Renal cortex interstitium (tissue), 11 donors: ENCODE measurements around the gene CARD19. TPM values are rescaled to one million over a fixed set of nuclear protein-coding genes. Genes with fewer than 3 reads are reported as not detected.

Experiments used
- DNase-seq, 11 donors: peaks; one replicate each; pipeline ENCODE4 v3.0.0-alpha.2; 2013; ENCODE audit warnings: low read depth in 9 of 11, low spot score in 4 of 11; ENCODE audit errors: extremely low read depth in 1 of 11
- polyA plus RNA-seq, 3 donors: library from polyadenylated mRNA; unstranded; fragments of 120-200 nt; gene quantifications; one replicate each; pipeline ENCODE4 v1.2.1, GENCODE V29; 2013; ENCODE audit not compliant: insufficient read length in 3 of 3

The CARD19 gene
- polyA plus RNA-seq, 3 donors: 17.5 to 26.2 (median 22.5) TPM

- no peak for DNase-seq
Observed at GRCh38 chr9:93123561-93124283, 27.7 kb downstream of the CARD19 start.

- no peak for DNase-seq
Observed at GRCh38 chr9:93124793-93125192, 28.8 kb downstream of the CARD19 start.

DNA sequence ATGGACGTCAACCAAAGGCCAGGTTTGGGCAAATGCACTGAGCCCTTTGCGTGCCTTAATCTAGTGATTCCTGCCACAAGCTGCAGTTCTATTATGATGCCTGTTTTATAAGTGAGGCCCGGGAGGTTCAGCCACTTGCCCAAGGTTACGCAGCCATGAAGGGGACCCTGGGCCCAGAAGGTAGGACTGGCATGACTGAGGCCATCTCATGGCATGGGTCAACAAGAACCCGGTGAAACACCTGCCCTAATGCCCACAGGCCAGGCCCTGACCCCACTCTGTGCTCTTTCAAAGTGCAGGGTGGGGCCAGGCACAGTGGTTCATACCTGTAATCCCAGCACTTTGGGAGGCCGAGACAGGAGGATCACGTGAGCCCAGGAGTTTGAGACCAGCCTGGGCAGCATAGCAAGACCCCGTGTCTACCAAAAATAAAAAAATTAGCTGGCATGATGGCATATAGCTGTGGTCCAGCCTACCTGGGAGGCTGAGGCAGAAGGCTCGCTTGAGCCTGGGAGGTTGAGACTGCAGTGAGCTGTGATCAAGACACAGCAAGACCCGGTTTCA, 29.4 kb downstream of the CARD19 start:
- no peak for DNase-seq

DNA sequence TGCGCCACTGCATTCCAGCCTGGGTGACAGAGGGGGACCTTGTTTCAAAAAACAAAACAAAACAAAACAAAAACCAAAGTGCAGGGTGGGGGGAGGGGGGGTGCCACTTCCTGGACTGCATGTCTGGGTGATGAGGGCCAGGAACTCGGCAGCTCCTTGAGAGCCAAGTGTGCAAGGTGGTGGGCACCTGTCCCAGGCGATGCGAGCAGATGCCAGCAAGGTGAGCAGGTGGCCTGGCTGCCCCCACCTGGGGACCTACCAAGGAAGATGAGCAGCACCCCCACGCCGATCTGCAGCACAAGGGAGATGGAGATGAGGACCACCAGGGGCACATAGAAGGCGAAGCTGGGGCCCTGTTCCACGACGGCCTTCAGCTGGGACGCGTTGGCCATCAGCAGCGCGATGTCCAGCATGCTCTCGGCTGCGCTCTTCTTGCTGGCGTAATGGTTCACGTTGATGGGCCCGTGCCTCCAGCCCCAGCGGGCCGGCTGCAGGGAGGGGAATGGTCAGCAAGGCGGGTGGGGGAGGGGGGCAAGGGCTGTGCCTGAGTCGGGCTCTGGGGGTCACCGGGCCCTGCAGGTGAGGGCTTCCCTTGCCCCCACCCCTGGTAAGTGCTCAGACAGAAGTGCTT, 30.2 kb downstream of the CARD19 start:
- DNase-seq: no peak

- DNase-seq: peak in 7 of 11 donors; percentile 50 to 75 (median 68)
Observed at GRCh38 chr9:93126825-93127368, 30.9 kb downstream of the CARD19 start.

DNA sequence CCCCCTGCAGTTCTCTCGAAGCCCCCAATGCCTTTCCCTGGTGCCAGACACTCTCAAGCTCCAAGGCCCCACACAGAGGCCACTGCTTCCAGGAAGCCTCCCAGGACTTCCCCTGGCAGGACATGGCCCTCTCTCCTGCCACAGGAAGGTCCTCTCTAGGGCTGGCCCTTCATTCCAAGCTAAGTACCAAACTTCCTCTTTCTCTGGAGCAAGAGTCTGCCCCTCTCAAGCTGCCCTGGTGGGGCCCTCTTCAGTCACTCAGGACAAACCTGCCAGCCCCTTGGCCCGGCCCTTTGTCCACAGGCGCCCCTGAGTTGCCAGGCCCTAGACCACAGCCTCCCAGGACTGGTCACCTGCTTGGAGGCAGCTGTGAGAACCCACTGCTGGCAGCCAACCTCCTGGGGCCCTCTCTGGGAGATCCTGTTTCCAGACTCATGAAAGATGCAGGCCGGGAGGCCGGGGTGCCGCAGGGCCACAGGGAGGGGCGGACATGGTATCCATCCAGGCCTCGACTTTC, 31.4 kb downstream of the CARD19 start:
- no peak for DNase-seq

- no peak for DNase-seq
Observed at GRCh38 chr9:93128011-93128714, 32.1 kb downstream of the CARD19 start.

DNA sequence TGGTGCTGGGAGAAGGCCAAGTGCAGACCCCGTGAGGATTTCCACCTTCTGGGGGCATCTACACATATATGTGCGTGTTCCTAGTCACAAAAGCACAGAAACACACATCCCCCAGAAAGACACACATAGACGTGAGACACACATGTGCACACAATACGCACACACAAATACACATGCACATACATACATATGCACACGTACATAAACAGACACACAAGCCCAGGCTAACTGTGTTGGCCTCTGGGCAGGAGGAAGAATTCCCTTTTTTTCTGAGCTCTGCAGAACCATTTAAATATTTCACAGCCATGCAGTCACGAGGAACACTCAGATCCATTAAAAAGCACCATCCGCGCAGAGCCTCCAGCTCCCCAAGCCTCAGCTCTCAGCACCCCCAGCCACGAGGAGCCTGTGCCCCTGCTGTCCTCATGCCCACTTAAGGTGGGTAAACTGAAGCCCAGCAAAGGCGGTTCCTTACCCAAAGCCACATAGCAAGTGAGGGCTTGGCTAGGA, 32.8 kb downstream of the CARD19 start:
- DNase-seq: no peak

GRCh38 chr9:93129286-93129685, 33.3 kb downstream of the CARD19 start:
- no peak for DNase-seq

GRCh38 chr9:93129691-93130500, 33.9 kb downstream of the CARD19 start:
- DNase-seq: no peak

- no peak for DNase-seq
Observed at GRCh38 chr9:93130861-93131481, 35.0 kb downstream of the CARD19 start.

DNA sequence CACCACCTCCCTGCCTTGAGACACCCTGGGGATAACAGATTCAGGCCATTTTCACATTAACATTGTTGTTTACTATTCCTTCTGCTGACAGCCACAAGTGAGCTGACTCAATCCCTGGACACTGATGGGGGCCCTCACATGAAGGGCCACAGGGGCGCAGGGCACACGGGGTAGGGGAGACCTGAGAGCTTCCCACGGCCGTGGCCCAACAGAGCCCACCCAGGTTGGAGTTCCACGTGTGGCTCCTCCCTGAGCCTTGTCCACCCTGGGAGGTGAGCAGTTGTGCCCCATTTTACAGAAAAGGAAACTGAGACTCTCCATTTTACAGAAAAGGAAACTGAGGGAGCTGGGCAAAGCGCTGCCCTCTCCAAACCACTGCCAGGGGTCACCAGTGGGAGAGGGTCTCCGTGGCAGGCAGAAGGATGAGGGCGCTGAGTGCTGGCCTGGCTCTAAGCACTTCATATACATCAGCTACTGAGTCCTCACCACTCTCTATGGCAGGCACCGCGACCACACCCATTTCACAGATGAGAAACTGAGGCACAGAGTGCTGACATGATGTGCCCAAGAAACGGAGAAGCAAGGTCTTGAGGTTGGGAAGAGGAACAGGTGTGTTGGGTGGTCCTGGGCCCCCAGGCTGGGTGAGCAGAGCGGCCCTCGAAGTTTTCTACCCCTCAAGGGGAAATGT, 35.7 kb downstream of the CARD19 start:
- no peak for DNase-seq

DNA sequence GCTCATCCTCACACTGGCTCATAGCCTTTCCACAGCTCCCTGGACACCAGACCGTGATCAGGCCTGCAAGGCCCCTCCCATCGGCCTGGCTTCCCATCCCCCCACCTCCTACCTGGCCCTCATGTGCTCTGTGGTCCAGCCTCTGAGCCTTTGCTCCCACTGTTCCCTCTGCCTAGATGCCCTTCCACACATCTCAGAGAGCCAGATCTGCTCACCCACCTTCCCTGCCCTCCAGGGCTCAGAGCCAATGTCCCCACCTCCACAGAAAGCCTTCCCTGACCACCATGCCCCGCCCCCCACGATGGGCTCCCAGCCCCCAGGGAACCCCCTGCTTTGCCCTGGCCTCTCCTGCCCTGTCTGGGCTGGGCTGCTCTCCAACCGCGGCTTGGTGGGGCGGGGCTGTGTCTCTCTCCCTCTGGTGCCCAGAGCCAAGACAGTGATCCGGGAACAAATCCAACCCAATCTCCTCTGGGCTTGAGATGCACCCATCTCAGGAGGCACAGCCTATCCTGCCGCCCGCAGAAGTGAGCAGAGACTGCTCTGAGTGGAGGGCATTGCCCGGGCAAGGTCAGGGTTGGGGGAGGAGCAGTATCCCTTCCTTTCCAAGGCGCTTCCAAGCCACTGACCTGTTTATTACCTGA, 36.4 kb downstream of the CARD19 start:
- DNase-seq: no peak

- DNase-seq: peak in 2 of 11 donors; percentile 23 to 36
Observed at GRCh38 chr9:93132946-93133680, 37.1 kb downstream of the CARD19 start.

GRCh38 chr9:93133681-93134014, 37.6 kb downstream of the CARD19 start:
- peak in 9 of 11 donors; percentile 53 to 75 (median 65) for DNase-seq

- peak in 9 of 11 donors; percentile 56 to 81 (median 71) for DNase-seq
Observed at GRCh38 chr9:93134015-93134739, 38.2 kb downstream of the CARD19 start, which contains the start of gene NINJ1. Gene NINJ1, minus strand, starts transcription at chr9:93134251. Its CDS starts 34 bp downstream, at chr9:93134217.
